Vagina (tissue), 2 donors: ENCODE results near the gene PCYT1B. TPM values are rescaled to one million over a fixed set of nuclear protein-coding genes. Genes with fewer than 3 reads are reported as not detected.

Experiments used
- DNase-seq, 2 donors: peaks; one replicate each; pipeline ENCODE4 v3.0.0-alpha.2; 2017; ENCODE audit errors: extremely low spot score in 2 of 2
- H3K27ac ChIP-seq: fragments of 200-600 bp; sonication (generic); one replicate; pipeline ENCODE4 v1.5.1; 2019
- H3K27me3 ChIP-seq: fragments of 200-600 bp; sonication (generic); one replicate; pipeline ENCODE4 v1.5.1; 2019
- H3K36me3 ChIP-seq, 2 donors: fragments of 200-600 bp; sonication (generic); one replicate each; pipeline ENCODE4 v1.5.1; 2017 to 2019
- H3K4me1 ChIP-seq: fragments of 200-600 bp; sonication (generic); one replicate; pipeline ENCODE4 v1.5.1; 2019
- H3K4me3 ChIP-seq, 2 donors: fragments of 200-600 bp; sonication (generic); 1 replicate in 1 of 2; 2 replicates in 1 of 2; pipeline ENCODE4 v1.5.1; 2016 to 2019
- H3K9me3 ChIP-seq: fragments of 200-600 bp; sonication (generic); one replicate; pipeline ENCODE4 v1.5.1; 2019
- POLR2A ChIP-seq, 2 donors: fragments of 450-650 bp; IDR thresholded peaks; one replicate each; pipeline ENCODE4 v1.6.1; 2017; ENCODE audit warnings: antibody characterized with exemption in 2 of 2, mild to moderate bottlenecking in 2 of 2, moderate library complexity in 2 of 2
- POLR2AphosphoS5 ChIP-seq, 2 donors: sonication (generic); formaldehyde crosslinking; IDR thresholded peaks; one replicate each; pipeline ENCODE4 v1.9.0; 2017; ENCODE audit warnings: antibody characterized with exemption in 2 of 2, mild to moderate bottlenecking in 2 of 2, low read depth in 1 of 2; ENCODE audit not compliant: insufficient read depth in 1 of 2
- intact Hi-C: fragments of 100-400 bp; cut with DNase I; formaldehyde crosslinking; loops from one replicate; pipeline ENCODE4 v1.15.1; 2023
- total RNA-seq: library from RNA; depleted of rRNA; stranded (reverse); fragments of >200 nt; gene quantifications from one replicate; pipeline ENCODE4 v1.2.3, GENCODE V29; 2016
- TF ChIP-seq, protein P1 (sequence below), 3 experiments: fragments of 450-650 bp in 2 of 3; fragments of 200-600 bp in 1 of 3; sonication (generic) in 1 of 3; IDR thresholded peaks; one replicate each; pipeline ENCODE4 v1.5.1; 2017 to 2019; ENCODE audit warnings: antibody characterized with exemption in 3 of 3, mild to moderate bottlenecking in 2 of 3, moderate library complexity in 2 of 3

Gene PCYT1B
- total RNA-seq, 1 donor from 2014 or later = not detected

- H3K4me1 ChIP-seq = no peaks in the 10 kb centered on the region
Measured at GRCh38 chrX:24692305-24692704, 45.2 kb upstream of the PCYT1B start.

GRCh38 chrX:24684048-24684447 is 36.9 kb upstream of the PCYT1B start:
- no peak overlapping the region for H3K27ac ChIP-seq
- H3K4me1 ChIP-seq = no peaks in the 10 kb centered on the region
- TF ChIP-seq, protein P1, sequence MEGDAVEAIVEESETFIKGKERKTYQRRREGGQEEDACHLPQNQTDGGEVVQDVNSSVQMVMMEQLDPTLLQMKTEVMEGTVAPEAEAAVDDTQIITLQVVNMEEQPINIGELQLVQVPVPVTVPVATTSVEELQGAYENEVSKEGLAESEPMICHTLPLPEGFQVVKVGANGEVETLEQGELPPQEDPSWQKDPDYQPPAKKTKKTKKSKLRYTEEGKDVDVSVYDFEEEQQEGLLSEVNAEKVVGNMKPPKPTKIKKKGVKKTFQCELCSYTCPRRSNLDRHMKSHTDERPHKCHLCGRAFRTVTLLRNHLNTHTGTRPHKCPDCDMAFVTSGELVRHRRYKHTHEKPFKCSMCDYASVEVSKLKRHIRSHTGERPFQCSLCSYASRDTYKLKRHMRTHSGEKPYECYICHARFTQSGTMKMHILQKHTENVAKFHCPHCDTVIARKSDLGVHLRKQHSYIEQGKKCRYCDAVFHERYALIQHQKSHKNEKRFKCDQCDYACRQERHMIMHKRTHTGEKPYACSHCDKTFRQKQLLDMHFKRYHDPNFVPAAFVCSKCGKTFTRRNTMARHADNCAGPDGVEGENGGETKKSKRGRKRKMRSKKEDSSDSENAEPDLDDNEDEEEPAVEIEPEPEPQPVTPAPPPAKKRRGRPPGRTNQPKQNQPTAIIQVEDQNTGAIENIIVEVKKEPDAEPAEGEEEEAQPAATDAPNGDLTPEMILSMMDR (IDR thresholded peaks at IDR 0.05) = no peak
- TF ChIP-seq POLR2A (IDR thresholded peaks at IDR 0.05) (no peak), POLR2AphosphoS5 (IDR thresholded peaks at IDR 0.05; ENCODE audit: insufficient read depth in 1 of 2, low read depth in 1 of 2) (no peak)
- no peak overlapping the region for H3K4me3 ChIP-seq
- H3K27me3 ChIP-seq = no peaks in the 10 kb centered on the region
- H3K36me3 ChIP-seq = no peaks in the 10 kb centered on the region
- intact Hi-C loops = no loop called here
- H3K9me3 ChIP-seq = no peaks in the 10 kb centered on the region
- DNase-seq = no peak

More at GRCh38 chrX:24692305-24692704, 45.2 kb upstream of the PCYT1B start:
- Histone ChIP-seq H3K27ac (no peak overlapping the region), H3K36me3 (no peaks in the 10 kb centered on the region), H3K4me3 (no peak overlapping the region), H3K9me3 (no peaks in the 10 kb centered on the region), H3K27me3 (no peaks in the 10 kb centered on the region)
- DNase-seq = no peak
- intact Hi-C loops = no loop called here
- TF ChIP-seq, protein P1 (IDR thresholded peaks at IDR 0.05) = no peak
- TF ChIP-seq POLR2A (IDR thresholded peaks at IDR 0.05) (no peak), POLR2AphosphoS5 (IDR thresholded peaks at IDR 0.05; ENCODE audit: insufficient read depth in 1 of 2, low read depth in 1 of 2) (no peak)

- intact Hi-C loops = no loop called here
- no peak for TF ChIP-seq POLR2A (IDR thresholded peaks at IDR 0.05)
- TF ChIP-seq POLR2AphosphoS5 (IDR thresholded peaks at IDR 0.05; ENCODE audit: insufficient read depth in 1 of 2, low read depth in 1 of 2) = no peak
- TF ChIP-seq, protein P1 (IDR thresholded peaks at IDR 0.05) = no peak
Measured at GRCh38 chrX:24682739-24683432, 35.7 kb upstream of the PCYT1B start.

DNA sequence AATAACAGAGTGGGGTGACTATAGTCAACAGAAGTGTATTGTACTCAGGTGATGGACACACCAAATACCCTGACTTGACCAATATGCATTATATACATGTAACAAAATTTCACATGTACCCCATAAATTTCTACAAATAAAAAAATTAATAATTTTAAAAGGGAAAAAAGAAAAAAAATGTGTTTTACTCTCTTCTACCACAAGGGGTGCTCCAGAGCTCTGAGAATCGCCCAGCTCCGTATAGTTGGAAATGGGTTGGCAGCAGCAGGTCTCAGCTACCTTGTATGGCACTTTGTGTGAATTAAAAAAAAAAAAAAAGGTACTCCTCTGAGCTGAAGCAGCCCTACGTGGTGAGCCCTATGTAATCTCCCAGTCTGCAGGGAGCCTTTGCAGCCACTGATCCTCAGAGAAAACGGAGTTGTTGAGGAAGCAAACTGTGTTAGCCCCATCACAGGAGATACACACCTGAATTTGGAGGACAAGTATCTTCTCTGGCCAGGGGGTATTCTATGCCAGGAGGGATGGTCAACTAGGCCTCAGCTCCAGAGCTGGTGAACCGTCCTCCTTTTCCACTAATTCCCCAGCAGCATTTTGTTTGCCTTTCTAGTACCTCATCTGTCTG is 29.4 kb upstream of the PCYT1B start:
- intact Hi-C loops = no loop called here
- TF ChIP-seq POLR2A (IDR thresholded peaks at IDR 0.05) = no peak
- TF ChIP-seq, protein P1 (IDR thresholded peaks at IDR 0.05) = peak in 2 of 3 experiments; percentile 14 to 32
- no peaks in the 10 kb centered on the region for H3K27me3 ChIP-seq
- H3K4me1 ChIP-seq = no peaks in the 10 kb centered on the region
- DNase-seq = no peak
- no peak overlapping the region for H3K27ac ChIP-seq
- H3K4me3 ChIP-seq = no peak overlapping the region
- no peaks in the 10 kb centered on the region for H3K9me3 ChIP-seq
- H3K36me3 ChIP-seq = no peaks in the 10 kb centered on the region

More at GRCh38 chrX:24682739-24683432, 35.7 kb upstream of the PCYT1B start:
- Histone ChIP-seq H3K4me1 (no peaks in the 10 kb centered on the region), H3K9me3 (no peaks in the 10 kb centered on the region), H3K27me3 (no peaks in the 10 kb centered on the region), H3K27ac (no peak overlapping the region), H3K36me3 (no peaks in the 10 kb centered on the region), H3K4me3 (no peak overlapping the region)
- no peak for DNase-seq

- TF ChIP-seq POLR2AphosphoS5 (IDR thresholded peaks at IDR 0.05; ENCODE audit: insufficient read depth in 1 of 2, low read depth in 1 of 2) (no peak), POLR2A (IDR thresholded peaks at IDR 0.05) (no peak)
- TF ChIP-seq, protein P1 (IDR thresholded peaks at IDR 0.05) = no peak
- H3K36me3 ChIP-seq = no peaks in the 10 kb centered on the region
- no peak overlapping the region for H3K27ac ChIP-seq
- H3K4me3 ChIP-seq = no peak overlapping the region
- H3K27me3 ChIP-seq = no peaks in the 10 kb centered on the region
- no peak for DNase-seq
- H3K9me3 ChIP-seq = no peaks in the 10 kb centered on the region
- H3K4me1 ChIP-seq = no peaks in the 10 kb centered on the region
- intact Hi-C loops = no loop called here
Measured at GRCh38 chrX:24673424-24673823, 26.3 kb upstream of the PCYT1B start.
